ENCODE results near the gene TMEM125. TPM values are rescaled to one million over a fixed set of nuclear protein-coding genes. Genes with fewer than 3 reads are reported as not detected.
A peak's percentile ranks its signal among the peaks of the same experiment; 100 is the strongest.

The TMEM125 gene
- total RNA-seq (2014; rRNA removed; shearing (Covaris generic)) = not detected in 2 replicates

DNA sequence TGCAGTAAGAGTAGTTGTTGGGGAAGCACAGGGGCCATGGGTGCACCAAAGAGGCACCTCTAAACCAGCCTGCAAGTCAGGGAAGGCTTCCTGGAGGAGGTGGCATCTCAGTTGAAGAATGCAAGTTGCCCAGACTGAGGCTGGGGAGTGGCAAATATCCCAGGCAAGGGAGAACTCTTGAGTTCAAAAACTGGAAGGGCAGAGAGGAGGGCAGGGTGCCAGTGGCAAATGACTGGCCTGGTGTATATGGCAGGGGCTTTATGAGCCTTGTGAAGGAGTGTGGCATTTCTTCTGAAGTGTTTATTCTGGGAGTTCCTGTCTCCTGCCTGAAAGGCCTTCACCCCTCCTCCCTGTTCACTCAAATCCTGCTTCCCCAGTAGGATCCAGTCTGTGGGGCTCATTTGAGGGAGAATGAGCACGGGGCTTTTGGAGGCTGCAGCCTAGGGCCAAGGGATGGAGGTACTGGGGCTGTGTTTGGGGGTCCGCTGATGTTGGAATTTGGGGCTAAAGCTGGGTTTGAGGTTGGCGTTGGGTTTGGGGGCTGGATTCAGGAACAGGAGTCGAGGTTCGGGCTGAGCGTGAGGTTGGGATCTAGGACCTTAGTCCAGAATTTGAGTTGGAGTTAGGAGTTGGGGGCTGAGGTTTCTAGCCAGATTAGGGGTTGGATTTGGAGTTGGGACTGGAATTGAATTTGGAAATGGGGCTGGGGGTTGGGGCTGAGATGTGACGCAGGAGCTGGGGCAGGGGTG lies at the start of gene TMEM125:
TSS of gene TMEM125 (plus strand) at position 357 of the 749 bp plus-strand sequence. CDS start 2,740 bp downstream, outside the sequence.
- no peak within 1 kb of the TSS for H3K4me3 ChIP-seq
- no peaks in the 10 kb centered on the region for H3K9me3 ChIP-seq (replicated peaks)
- H3K27ac ChIP-seq = no peak within 1 kb of the TSS
- no peaks in the 10 kb centered on the region for H3K36me3 ChIP-seq
- H3K27me3 ChIP-seq (replicated peaks) = no peaks in the 10 kb centered on the region
- DNase-seq (ENCODE audit: low read depth in 1 of 2, low spot score in 2 of 2) = no peak
- H3K4me1 ChIP-seq (replicated peaks) = no peaks in the 10 kb centered on the region

DNA sequence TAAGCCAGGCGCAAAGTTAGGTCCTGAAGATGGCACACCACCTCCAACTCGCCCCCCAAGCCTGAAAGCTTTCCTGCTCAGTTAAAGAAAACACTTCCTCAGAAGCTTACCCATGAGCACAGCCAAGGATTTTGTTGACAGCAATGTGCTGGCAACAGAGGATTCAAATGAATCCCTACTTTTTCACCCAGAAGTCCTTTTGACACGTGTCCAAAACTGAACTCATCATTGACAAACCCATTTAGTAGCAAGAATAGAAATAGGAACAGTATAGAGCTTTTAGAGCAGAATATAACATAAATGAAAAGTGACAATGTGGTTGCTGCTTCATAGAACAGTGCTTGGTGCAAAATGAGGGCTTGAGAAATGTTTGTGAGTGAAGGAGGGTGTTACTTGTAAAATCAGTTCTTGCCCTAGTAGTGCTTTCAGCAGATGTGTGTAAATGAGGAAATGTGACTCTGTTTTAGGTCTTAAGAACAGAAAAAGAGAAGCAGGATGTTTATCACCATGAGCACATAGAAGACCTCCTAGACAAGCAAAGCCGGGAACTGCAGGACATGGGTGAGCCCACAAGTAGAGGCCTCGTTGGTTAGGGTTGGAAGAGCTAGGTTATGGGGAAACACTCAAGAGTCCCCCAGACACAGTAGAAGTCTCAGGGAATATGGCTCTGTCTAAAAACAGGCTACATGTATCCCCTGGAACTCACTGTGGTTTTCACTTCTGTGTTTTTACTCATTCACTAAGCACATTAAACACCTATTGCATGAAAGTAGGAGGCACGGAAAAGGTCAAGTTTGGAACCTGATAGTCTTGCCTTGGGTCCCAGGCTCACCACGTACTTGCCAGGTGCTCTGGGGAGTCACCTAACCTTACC lies 48.6 kb upstream of the TMEM125 start:
- no peak overlapping the region for H3K27ac ChIP-seq
- H3K36me3 ChIP-seq = no peaks in the 10 kb centered on the region
- H3K4me3 ChIP-seq = no peak overlapping the region
- H3K9me3 ChIP-seq (replicated peaks) = no peaks in the 10 kb centered on the region
- DNase-seq (ENCODE audit: low read depth in 1 of 2, low spot score in 2 of 2) = no peak
- no peaks in the 10 kb centered on the region for H3K27me3 ChIP-seq (replicated peaks)
- peaks cover 3% of the 10 kb centered on the region; the same call in 1 of the 2 replicates for H3K4me1 ChIP-seq (replicated peaks)

- no peak for DNase-seq (ENCODE audit: low read depth in 1 of 2, low spot score in 2 of 2)
- Histone ChIP-seq H3K4me3 (no peak overlapping the region), H3K9me3 (replicated peaks) (no peaks in the 10 kb centered on the region), H3K4me1 (replicated peaks) (peaks cover 3% of the 10 kb centered on the region; the same call in 1 of the 2 replicates), H3K27ac (no peak overlapping the region), H3K36me3 (no peaks in the 10 kb centered on the region), H3K27me3 (replicated peaks) (no peaks in the 10 kb centered on the region)
Measured at GRCh38 chr1:43221797-43222196, 48.0 kb upstream of the TMEM125 start.

DNA sequence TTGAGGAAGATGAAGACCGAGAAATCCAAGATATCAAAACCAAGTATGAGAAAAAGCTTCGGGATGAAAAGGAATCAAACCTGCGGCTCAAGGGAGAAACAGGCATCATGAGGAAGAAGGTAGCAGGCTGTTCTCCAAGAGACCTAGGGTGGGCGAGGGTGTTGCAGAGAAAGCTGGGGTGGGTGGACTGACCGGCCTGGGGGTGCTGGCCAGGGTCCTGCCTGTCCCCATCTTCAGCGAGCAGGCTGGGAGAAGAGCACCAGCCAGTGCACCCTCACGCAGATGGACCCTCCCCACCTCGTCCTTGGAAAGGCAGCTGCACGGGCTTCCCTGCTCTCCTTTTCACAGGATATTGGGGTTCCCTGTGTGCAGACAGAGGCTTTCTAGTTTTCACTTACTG lies 46.9 kb upstream of the TMEM125 start:
- DNase-seq (ENCODE audit: low read depth in 1 of 2, low spot score in 2 of 2) = no peak

GRCh38 chr1:43225168-43225567 lies 44.6 kb upstream of the TMEM125 start:
- no peak overlapping the region for H3K27ac ChIP-seq
- H3K9me3 ChIP-seq (replicated peaks) = no peaks in the 10 kb centered on the region
- peaks cover 8% of the 10 kb centered on the region for H3K4me1 ChIP-seq (replicated peaks)
- H3K4me3 ChIP-seq = no peak overlapping the region
- DNase-seq (ENCODE audit: low read depth in 1 of 2, low spot score in 2 of 2) = no peak
- no peaks in the 10 kb centered on the region for H3K36me3 ChIP-seq
- no peaks in the 10 kb centered on the region for H3K27me3 ChIP-seq (replicated peaks)

More for the DNA sequence above, 46.9 kb upstream of the TMEM125 start:
- no peaks in the 10 kb centered on the region for H3K36me3 ChIP-seq
- H3K4me1 ChIP-seq (replicated peaks) = peaks cover 8% of the 10 kb centered on the region
- no peak overlapping the region for H3K4me3 ChIP-seq
- H3K27ac ChIP-seq = no peak overlapping the region
- H3K9me3 ChIP-seq (replicated peaks) = no peaks in the 10 kb centered on the region
- no peaks in the 10 kb centered on the region for H3K27me3 ChIP-seq (replicated peaks)

- peak; percentile 73 to 84 for DNase-seq (ENCODE audit: low read depth in 1 of 2, low spot score in 2 of 2)
- Histone ChIP-seq H3K27ac (no peak overlapping the region), H3K9me3 (replicated peaks) (no peaks in the 10 kb centered on the region), H3K27me3 (replicated peaks) (no peaks in the 10 kb centered on the region), H3K36me3 (no peaks in the 10 kb centered on the region), H3K4me3 (no peak overlapping the region), H3K4me1 (replicated peaks) (peaks cover 14% of the 10 kb centered on the region)
Measured at GRCh38 chr1:43227143-43227764, 42.5 kb upstream of the TMEM125 start.

DNA sequence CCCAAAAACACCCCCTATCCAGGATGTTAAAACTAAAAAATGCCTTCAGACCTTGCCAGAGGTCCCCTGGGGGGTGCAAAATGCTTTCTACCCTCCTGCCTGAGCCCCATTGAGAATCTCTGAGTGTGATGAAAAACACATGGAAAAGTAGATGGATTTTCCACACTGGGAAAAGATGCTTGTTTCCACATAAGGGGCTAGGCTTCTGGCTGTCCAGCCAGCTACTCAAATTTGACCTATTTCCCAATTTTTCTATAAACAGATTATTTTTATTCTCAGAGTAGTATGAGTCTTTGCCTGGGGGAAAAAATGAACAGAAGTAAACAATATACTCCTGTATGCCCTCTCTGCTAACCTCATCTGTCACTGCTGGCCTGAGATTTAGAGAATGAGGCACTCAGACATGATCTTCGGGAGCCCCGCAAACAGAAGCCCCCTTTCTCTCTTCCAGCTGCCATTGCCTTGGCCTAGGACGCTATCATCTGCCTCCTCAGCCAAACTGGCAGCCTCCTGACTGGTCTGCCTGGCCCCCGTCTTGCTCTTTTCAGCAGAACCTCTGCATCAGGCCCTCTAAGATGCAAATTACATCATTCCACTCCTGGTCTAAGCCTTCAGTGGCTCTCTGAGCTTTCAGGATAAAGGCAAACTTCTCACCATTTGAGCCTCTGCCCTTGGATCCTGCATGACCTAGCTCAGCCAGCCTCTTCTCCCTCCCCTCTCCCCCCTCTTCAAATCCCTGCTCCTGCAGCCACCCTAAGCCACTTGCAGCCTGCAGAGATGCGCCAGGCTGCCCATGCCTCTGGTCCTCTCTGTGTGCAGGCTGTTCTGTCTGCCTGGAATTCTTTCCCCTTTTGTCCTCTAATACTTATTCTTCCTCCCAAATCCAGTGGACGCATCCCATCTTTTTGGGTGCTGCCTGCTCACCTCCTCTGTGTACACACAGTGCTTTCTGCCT lies 39.7 kb upstream of the TMEM125 start:
- H3K4me3 ChIP-seq = no peak overlapping the region
- H3K27ac ChIP-seq = no peak overlapping the region
- no peaks in the 10 kb centered on the region for H3K9me3 ChIP-seq (replicated peaks)
- peaks cover 20% of the 10 kb centered on the region for H3K4me1 ChIP-seq (replicated peaks)
- H3K36me3 ChIP-seq = no peaks in the 10 kb centered on the region
- no peaks in the 10 kb centered on the region for H3K27me3 ChIP-seq (replicated peaks)
- DNase-seq (ENCODE audit: low read depth in 1 of 2, low spot score in 2 of 2) = no peak

GRCh38 chr1:43232074-43232473 lies 37.7 kb upstream of the TMEM125 start:
- Histone ChIP-seq H3K36me3 (no peaks in the 10 kb centered on the region), H3K27me3 (replicated peaks) (no peaks in the 10 kb centered on the region), H3K27ac (peak overlapping the region; percentile 39), H3K9me3 (replicated peaks) (no peaks in the 10 kb centered on the region), H3K4me3 (no peak overlapping the region), H3K4me1 (replicated peaks) (peaks cover 15% of the 10 kb centered on the region)
- peak; percentile 64 to 66 for DNase-seq (ENCODE audit: low read depth in 1 of 2, low spot score in 2 of 2)

- H3K4me3 ChIP-seq = no peak overlapping the region
- H3K36me3 ChIP-seq = no peaks in the 10 kb centered on the region
- no peak for DNase-seq (ENCODE audit: low read depth in 1 of 2, low spot score in 2 of 2)
- H3K4me1 ChIP-seq (replicated peaks) = peaks cover 13% of the 10 kb centered on the region
- H3K27ac ChIP-seq = peak overlapping the region; percentile 39
- no peaks in the 10 kb centered on the region for H3K9me3 ChIP-seq (replicated peaks)
- H3K27me3 ChIP-seq (replicated peaks) = no peaks in the 10 kb centered on the region
Measured at GRCh38 chr1:43232482-43232881, 37.3 kb upstream of the TMEM125 start.

- no peak for DNase-seq (ENCODE audit: low read depth in 1 of 2, low spot score in 2 of 2)
- Histone ChIP-seq H3K4me3 (no peak overlapping the region), H3K27ac (no peak overlapping the region), H3K4me1 (replicated peaks) (peaks cover 13% of the 10 kb centered on the region), H3K36me3 (no peaks in the 10 kb centered on the region), H3K27me3 (replicated peaks) (no peaks in the 10 kb centered on the region), H3K9me3 (replicated peaks) (no peaks in the 10 kb centered on the region)
Measured at GRCh38 chr1:43233631-43234030, 36.2 kb upstream of the TMEM125 start.

GRCh38 chr1:43234267-43234666 lies 35.5 kb upstream of the TMEM125 start:
- Histone ChIP-seq H3K27ac (no peak overlapping the region), H3K36me3 (no peaks in the 10 kb centered on the region), H3K9me3 (replicated peaks) (no peaks in the 10 kb centered on the region), H3K27me3 (replicated peaks) (no peaks in the 10 kb centered on the region), H3K4me3 (no peak overlapping the region), H3K4me1 (replicated peaks) (peaks cover 13% of the 10 kb centered on the region)
- no peak for DNase-seq (ENCODE audit: low read depth in 1 of 2, low spot score in 2 of 2)

GRCh38 chr1:43235040-43235439 lies 34.7 kb upstream of the TMEM125 start:
- no peak for DNase-seq (ENCODE audit: low read depth in 1 of 2, low spot score in 2 of 2)
- Histone ChIP-seq H3K27me3 (replicated peaks) (no peaks in the 10 kb centered on the region), H3K9me3 (replicated peaks) (no peaks in the 10 kb centered on the region), H3K4me1 (replicated peaks) (peaks cover 13% of the 10 kb centered on the region), H3K4me3 (no peak overlapping the region), H3K36me3 (no peaks in the 10 kb centered on the region), H3K27ac (no peak overlapping the region)
